Kidney capillary endothelial cell (primary cell): Measurements from ENCODE around the gene SDHAF3.
A peak's percentile ranks its signal among the peaks of the same experiment; 100 is the strongest.
"Not testable (repeated sequence)": the region's sequence is repeated elsewhere in the genome, so short reads cannot be mapped to it uniquely, and the experiment has no call there.

ENCODE experiments used
- DNase-seq: peaks from one replicate; pipeline ENCODE4 v3.0.0-alpha.2; 2018; ENCODE audit warnings: low spot score

The SDHAF3 gene

GRCh38 chr7:97126483-97127171 is 9.1 kb downstream of the SDHAF3 start:
- DNase-seq, result no peak

GRCh38 chr7:97128736-97129135 is 11.2 kb downstream of the SDHAF3 start:
- no peak for DNase-seq

GRCh38 chr7:97130417-97131139 is 13.1 kb downstream of the SDHAF3 start:
- no peak for DNase-seq

GRCh38 chr7:97133159-97133558 is 15.7 kb downstream of the SDHAF3 start:
- DNase-seq, result no peak

DNA sequence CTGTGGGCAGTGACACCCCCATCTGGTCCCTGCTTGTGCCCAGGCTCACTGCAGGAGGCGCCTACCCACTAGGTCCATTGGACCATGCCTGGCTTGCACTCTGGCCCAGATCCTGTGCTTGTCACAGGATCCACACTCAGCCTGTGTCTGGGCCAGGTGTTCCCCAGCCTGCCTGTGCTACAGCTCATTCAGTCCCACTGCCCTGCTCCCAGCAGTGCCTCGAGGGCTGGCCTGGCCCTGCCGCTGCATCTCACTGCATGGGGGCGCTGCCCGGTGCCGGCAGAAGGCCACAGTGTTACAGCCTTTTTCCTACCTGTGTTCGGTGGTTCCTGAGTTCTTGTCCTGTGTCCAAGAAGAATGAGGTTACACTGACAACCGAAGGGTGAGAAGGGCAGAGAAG is 21.3 kb downstream of the SDHAF3 start:
- DNase-seq, result no peak

DNA sequence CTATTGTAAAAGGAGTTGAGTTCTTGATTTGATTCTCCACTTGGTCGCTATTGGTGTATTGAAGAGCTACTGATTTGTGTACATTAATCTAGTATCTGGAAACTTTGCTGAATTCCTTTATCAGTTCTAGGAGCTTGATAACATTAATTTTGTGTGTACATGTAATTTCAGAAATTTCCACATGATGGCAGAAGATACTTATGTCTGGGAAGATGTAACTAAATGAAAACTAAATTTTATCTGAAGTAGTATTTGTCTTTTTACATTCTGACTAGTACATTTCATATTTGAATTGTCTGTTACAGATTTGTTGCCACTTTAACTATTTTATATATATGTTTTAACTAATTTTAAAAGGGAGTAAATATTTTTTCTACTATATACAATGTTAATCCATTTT is 27.6 kb downstream of the SDHAF3 start:
- peak; percentile 44 for DNase-seq

DNA sequence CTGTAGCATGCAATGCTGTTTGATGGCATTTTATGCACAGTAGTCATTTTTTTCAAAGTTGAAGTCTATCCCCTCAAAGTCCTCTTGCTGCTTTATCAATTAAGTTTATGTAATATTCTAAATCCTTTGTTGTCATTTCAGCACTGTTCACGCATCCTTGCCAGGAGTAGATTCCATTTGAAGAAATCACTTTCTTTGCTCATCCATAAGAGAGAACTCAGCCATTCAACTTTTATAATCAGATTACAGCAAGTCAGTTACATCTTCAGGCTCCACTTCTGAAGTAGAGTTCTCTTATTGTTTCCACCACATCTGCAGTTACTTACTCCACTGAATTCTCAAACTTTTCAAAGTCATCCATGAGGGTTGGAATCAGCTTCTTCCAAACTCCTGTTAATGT is 32.3 kb downstream of the SDHAF3 start:
- no peak for DNase-seq

DNA sequence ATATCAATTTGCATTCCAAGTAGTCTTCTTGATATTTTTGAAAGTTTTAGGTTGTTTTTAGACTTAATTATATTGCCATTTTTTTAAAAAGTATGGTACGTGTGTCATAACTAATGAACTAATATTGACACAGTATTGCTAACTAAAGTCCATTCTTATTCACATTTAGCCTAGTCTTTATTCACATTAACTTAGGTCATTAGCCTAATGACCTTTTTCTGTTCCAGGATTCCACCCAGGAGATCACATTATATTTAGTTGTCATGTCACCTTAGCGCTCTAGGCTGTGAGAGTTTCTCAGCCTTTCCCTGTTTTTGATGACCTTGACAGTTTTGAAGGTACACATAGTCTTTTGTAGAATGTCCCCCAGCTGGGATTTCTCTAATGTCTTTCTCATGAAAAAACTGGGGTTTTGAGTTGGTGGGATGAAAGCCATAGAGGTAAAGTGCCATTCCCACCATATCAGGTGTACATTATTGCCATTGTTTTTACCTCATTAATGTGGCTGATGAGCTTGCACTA is 38.5 kb downstream of the SDHAF3 start:
- DNase-seq, result no peak

GRCh38 chr7:97159984-97160383 is 42.5 kb downstream of the SDHAF3 start:
- not testable (repeated sequence) for DNase-seq

GRCh38 chr7:97161609-97162008 is 44.1 kb downstream of the SDHAF3 start:
- not testable (repeated sequence) for DNase-seq

DNA sequence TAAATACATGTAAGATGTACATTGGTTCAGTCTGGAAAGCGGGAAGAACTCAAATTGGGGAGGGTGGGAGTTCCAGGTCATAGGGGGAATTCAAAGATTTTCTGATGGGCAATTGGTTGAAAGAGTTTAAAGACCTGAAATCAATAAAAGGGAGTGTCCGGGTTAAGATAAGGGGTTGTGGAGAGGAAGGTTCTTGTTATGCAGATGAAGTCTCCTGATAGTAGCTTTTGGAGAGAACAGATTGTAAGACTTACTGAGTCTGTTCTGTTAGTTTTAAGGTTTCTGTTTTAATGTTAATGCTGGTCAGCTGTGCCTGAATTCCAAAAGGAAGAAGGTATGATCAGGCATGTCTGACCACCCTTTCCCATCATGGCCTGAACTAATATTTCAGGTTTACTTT is 48.8 kb downstream of the SDHAF3 start:
- DNase-seq, result no peak

DNA sequence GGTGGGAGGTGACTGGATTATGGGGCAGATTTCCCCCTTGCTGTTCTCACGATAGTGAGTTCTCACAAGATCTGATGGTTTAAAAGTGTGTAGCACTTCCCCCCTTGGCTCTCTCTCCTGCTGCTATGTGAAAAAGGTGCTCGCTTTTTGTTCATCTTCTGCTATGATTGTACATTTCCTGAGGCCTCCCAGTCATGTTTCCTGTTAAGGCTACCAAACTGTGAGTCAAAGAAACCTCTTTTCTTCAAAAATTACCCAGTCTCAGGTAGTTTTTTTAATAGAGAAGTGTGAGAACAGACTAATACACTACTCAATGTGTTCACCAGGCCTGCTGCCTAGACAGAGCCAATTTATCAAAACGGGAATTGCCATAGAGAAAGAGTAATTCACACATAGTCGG is 49.7 kb downstream of the SDHAF3 start:
- no peak for DNase-seq

DNA sequence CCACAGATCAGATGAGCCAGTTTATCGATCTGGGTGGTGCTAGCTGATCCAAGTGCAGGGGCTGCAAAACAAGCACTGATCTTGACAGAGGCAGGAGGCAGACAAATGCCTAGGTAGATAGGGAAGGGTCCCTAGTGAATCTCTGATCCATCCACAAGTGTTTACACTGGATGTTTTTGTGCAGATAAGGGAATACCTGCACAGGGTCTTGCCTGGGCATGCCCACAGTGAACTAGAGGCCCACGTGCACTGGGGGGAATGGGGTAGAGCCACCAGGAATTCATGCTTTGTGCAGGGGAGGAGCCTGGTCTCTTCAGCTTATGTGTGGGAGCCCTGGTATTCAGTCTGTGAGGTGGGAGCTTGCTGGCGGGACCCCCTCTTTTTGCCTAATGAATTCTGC is 50.3 kb downstream of the SDHAF3 start:
- DNase-seq, result no peak

- DNase-seq, result no peak
These were observed 56.8 kb downstream of the SDHAF3 start for GRCh38 chr7:97174303-97174702.

DNA sequence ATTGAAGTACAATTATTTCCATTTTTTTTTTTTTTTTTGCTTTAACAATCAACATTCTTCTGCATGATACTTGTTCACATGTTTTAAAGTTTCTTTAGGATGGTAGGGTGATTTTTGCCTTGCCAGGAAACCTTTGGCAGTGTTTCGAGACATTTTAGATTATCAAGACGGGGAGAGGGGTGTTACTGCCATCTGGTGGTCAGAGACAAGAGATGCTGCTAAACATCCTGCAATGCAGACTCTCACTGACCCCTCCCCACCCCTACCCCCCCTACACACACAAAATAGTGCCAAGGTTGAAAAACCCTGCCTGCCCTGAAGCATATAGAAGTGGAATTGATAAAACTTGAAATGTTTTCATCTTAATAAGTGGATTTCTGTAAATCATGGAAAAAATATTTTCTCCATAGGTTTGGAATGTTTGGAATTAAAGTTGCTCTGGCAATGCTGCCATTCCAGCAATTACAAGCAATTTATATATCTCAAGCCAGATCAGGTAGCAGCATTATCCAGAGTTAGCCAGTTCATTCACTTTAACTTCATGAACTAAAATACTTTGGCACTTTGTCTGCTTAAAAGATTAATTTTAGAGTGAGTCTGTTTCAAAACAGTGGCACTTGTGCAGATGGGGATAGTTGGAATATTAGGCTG is 62.1 kb downstream of the SDHAF3 start:
- peak; percentile 45 for DNase-seq

DNA sequence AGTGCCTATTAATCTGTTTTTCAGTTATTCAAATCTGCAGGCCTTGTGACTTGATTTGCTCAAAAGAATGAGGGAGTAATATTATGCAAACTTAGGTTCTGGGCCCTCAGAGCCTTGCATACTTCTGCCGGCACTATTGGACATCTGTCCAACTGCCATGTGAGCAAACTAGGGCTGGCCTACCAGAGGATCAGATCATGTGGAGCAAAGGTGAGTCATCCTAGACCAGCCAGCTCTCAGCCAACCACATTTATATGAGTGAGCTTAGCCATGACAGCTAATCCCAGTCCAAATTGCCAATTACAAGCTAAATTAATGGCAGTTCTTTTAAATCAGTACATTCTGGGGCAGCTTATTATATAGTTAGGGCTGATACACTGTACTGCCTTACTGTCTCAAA is 69.6 kb downstream of the SDHAF3 start:
- DNase-seq, result no peak

DNA sequence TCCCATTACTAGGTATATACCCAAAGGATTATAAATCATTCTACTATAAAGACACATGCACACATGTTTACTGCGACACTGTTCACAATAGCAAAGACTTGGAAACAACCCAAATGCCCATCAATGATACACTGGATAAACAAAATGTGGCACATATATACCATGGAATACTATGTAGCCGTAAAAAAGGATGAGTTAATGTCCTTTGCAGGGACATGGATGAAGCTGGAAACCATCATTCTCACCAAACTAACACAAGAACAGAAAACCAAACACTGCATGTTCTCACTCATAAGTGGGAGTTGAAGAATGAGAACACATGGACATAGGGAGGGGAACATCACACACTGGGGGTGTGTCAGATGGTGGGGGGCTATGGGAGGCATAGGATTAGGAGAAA is 78.7 kb downstream of the SDHAF3 start:
- DNase-seq, result not testable (repeated sequence)

GRCh38 chr7:97198596-97198995 is 81.1 kb downstream of the SDHAF3 start:
- DNase-seq, result no peak

DNA sequence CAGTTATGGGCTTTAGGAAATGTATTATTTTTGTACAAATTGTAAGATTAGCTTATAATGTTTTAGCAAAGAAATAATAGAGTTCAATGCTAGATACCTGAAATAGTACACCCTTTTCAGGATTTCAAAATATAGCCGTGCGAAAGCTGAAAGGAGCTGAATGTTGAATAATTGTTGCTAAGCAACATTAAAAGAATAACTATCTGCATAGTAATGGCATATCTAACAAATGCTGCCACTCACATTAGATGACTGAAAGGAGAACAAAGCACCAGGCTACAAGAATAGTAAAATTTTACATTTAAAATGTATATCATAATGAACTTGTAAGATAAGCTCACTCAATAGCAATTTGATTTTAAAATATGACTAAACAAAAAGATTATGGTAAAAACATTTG is 82.5 kb downstream of the SDHAF3 start:
- no peak for DNase-seq

DNA sequence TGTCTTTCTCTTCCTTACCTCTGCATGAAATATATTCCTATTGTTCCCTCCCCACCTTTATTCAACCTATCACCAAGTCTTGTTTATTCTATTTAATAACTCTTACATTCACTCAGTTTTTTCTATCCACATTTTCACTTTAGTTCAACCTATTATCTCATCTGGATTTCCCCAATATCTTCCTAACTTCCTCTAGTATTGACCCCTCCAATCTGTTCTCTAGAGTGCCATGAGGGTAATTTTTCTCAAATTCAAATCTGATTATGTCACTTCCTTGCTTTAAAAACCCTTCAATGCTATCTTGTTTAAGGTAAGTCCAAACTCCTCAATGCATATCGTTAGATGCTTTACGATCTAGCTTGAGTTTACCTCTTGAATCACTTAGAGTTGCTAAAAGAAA is 86.5 kb downstream of the SDHAF3 start:
- no peak for DNase-seq

GRCh38 chr7:97204821-97205220 is 87.3 kb downstream of the SDHAF3 start:
- DNase-seq, result no peak

DNA sequence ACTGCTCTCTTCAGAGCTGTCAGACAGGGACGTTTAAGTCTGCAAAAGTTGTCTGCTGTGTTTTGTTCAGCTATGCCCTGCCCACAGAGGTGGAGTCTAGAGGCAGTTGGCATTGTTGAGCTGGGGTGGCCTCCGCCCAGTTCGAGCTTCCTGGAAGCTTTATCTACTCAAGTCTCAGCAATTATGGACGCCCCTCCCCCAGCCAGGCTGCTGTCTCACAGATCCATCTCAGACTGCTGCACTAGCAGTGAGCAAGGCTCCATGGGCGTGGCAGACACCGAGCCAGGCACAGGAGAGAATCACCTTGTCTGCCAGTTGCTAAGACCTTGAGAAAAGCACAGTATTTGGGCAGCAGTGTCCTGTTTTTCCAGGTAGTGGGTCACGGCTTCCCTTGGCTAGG is 98.1 kb downstream of the SDHAF3 start:
- no peak for DNase-seq

GRCh38 chr7:97218767-97219166 is 101.3 kb downstream of the SDHAF3 start:
- no peak for DNase-seq
